ENCODE results near the gene CAMK1. TPM values are rescaled to one million over a fixed set of nuclear protein-coding genes. Genes with fewer than 3 reads are reported as not detected.

CAMK1 gene
- total RNA-seq, 1 experiment from 2014 or later, result 9.7 TPM

- no peaks in the 10 kb centered on the region for H3K9me3 ChIP-seq (ENCODE audit: control insufficient read depth, insufficient read depth, low read depth, low read length)
- ChIA-PET CTCF (no interaction called here), POLR2A (no interaction called here)
- intact Hi-C loops (cut with micrococcal nuclease; ENCODE audit: unreplicated experiment), result no loop called here
- no peaks in the 10 kb centered on the region for H3K36me3 ChIP-seq (ENCODE audit: control insufficient read depth, insufficient read depth, low read length)
- no peaks in the 10 kb centered on the region for H3K4me1 ChIP-seq (ENCODE audit: control insufficient read depth, insufficient read depth, low read length)
- in situ Hi-C loops (cut with HindIII; ENCODE audit: low pct_unique_long_range_greater_than_20kb, low sequenced_read_pairs), result no loop called here
- no peak for ATAC-seq
- TF ChIP-seq, protein P1, sequence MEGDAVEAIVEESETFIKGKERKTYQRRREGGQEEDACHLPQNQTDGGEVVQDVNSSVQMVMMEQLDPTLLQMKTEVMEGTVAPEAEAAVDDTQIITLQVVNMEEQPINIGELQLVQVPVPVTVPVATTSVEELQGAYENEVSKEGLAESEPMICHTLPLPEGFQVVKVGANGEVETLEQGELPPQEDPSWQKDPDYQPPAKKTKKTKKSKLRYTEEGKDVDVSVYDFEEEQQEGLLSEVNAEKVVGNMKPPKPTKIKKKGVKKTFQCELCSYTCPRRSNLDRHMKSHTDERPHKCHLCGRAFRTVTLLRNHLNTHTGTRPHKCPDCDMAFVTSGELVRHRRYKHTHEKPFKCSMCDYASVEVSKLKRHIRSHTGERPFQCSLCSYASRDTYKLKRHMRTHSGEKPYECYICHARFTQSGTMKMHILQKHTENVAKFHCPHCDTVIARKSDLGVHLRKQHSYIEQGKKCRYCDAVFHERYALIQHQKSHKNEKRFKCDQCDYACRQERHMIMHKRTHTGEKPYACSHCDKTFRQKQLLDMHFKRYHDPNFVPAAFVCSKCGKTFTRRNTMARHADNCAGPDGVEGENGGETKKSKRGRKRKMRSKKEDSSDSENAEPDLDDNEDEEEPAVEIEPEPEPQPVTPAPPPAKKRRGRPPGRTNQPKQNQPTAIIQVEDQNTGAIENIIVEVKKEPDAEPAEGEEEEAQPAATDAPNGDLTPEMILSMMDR (IDR thresholded peaks at IDR 0.05), result no peak
- TF ChIP-seq REST (IDR thresholded peaks at IDR 0.05; ENCODE audit: insufficient read depth in 1 of 2, low read depth in 2 of 2, low read length in 1 of 2) (no peak), SIN3A (IDR thresholded peaks at IDR 0.05; ENCODE audit: borderline replicate concordance, insufficient read depth, low read depth, low read length) (no peak), POLR2AphosphoS5 (IDR thresholded peaks at IDR 0.05; ENCODE audit: low read depth, low read length) (no peak), TCF7L2 (IDR thresholded peaks at IDR 0.05; ENCODE audit: low read depth, low read length) (no peak)
- H3K4me3 ChIP-seq (ENCODE audit: low read depth in 2 of 2, low read length in 2 of 2), result no peak overlapping the region
- no peak for DNase-seq (ENCODE audit: low read depth, low spot score)
- H3K27me3 ChIP-seq (ENCODE audit: control insufficient read depth, insufficient read depth, low read length), result no peaks in the 10 kb centered on the region
- H3K27ac ChIP-seq (ENCODE audit: low read length), result no peak overlapping the region
- BruUV-seq (replicated peaks), result no TSS peak
Observed at GRCh38 chr3:9815986-9816385, 46.2 kb upstream of the CAMK1 start.

GRCh38 chr3:9812870-9813483 lies 43.2 kb upstream of the CAMK1 start:
- CTCF ChIA-PET, result no interaction called here

More at GRCh38 chr3:9812870-9813483, 43.2 kb upstream of the CAMK1 start:
- H3K4me3 ChIP-seq (ENCODE audit: low read depth in 2 of 2, low read length in 2 of 2), result no peak overlapping the region
- no peak overlapping the region for H3K27ac ChIP-seq (ENCODE audit: low read length)
- DNase-seq (ENCODE audit: low read depth, low spot score) (no peak), ATAC-seq (no peak)
- H3K9me3 ChIP-seq (ENCODE audit: control insufficient read depth, insufficient read depth, low read depth, low read length), result no peaks in the 10 kb centered on the region
- intact Hi-C loops (cut with micrococcal nuclease; ENCODE audit: unreplicated experiment), result no loop called here
- no peaks in the 10 kb centered on the region for H3K27me3 ChIP-seq (ENCODE audit: control insufficient read depth, insufficient read depth, low read length)
- in situ Hi-C loops (cut with HindIII; ENCODE audit: low pct_unique_long_range_greater_than_20kb, low sequenced_read_pairs), result no loop called here
- POLR2A ChIA-PET, result no interaction called here
- no TSS peak for BruUV-seq (replicated peaks)
- no peak for TF ChIP-seq POLR2AphosphoS5 (IDR thresholded peaks at IDR 0.05; ENCODE audit: low read depth, low read length)
- TF ChIP-seq REST (IDR thresholded peaks at IDR 0.05; ENCODE audit: insufficient read depth in 1 of 2, low read depth in 2 of 2, low read length in 1 of 2), result no peak
- no peak for TF ChIP-seq SIN3A (IDR thresholded peaks at IDR 0.05; ENCODE audit: borderline replicate concordance, insufficient read depth, low read depth, low read length)
- no peak for TF ChIP-seq TCF7L2 (IDR thresholded peaks at IDR 0.05; ENCODE audit: low read depth, low read length)
- TF ChIP-seq, protein P1 (IDR thresholded peaks at IDR 0.05), result no peak
- peaks cover 13% of the 10 kb centered on the region for H3K4me1 ChIP-seq (ENCODE audit: control insufficient read depth, insufficient read depth, low read length)
- H3K36me3 ChIP-seq (ENCODE audit: control insufficient read depth, insufficient read depth, low read length), result no peaks in the 10 kb centered on the region

All from Panc1 (cell line).